ENCODE results near the gene ANKRD37.

The ANKRD37 gene

GRCh38 chr4:185424905-185425646, 28.4 kb downstream of the ANKRD37 start:
- DNase-seq = peak; percentile 30

GRCh38 chr4:185425647-185426352, 29.2 kb downstream of the ANKRD37 start, which contains the start of gene UFSP2:
Gene UFSP2 (minus strand): TSS chr4:185425964. CDS start chr4:185425868, 96 bp downstream.
- peak; percentile 73 for DNase-seq

DNA sequence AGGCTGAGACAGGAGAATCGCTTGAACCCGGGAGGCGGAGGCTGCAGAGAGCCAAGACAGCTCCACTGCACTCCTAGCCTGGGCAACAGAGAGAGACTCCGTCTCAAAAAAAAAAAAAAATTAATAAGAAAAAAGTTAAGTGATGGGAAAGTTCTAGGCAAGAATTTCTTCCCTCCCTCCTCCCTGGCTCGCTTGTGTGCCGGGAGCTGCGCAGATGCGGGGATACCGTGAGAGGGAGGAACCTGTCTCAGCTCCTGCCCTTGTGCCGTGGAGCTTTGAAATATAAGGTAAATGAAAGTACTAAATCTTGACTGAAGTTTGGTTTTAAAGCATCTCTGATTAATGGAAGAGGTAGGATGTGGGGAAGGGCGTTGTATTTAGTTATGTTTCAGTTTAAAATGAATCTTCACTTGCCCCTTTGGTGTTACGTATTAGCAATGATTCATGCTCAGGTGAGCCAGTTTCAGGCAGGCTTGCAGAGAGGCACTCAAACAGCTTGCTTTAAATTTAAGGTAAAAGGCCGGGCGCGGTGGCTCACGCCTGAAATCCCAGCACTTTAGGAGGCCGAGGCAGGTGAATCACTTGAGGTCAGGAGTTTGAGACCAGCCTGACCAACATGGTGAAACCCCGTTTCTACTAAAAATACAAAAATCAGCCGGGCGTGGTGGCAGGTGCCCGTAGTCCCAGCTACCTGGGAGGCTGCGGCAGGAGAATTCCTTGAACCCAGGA, 30.5 kb downstream of the ANKRD37 start:
- no peak for DNase-seq

- DNase-seq = no peak
Measured at GRCh38 chr4:185429660-185430059, 33.0 kb downstream of the ANKRD37 start.

- no peak for DNase-seq
Measured at GRCh38 chr4:185435466-185435865, 38.8 kb downstream of the ANKRD37 start.

- DNase-seq = no peak
Measured at GRCh38 chr4:185437809-185438208, 41.2 kb downstream of the ANKRD37 start.

DNA sequence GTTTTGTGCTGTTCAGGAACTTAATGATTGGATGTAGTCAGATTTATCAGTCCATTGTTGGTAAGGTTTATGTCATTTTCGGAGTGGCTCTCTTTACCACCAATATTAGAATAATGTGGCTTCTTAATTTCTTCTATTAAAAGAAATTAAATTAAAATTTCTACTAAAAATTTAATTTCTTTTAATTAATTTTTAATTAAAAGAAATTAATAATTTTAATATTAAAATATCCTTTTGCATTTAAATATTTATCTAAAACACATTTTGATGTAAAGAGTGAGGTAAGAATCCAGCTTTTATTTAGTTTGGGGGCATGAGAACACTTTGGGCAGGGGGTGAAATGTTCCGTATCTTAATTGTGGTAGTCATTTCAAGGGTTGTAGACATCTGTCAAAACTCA, 44.8 kb downstream of the ANKRD37 start:
- no peak for DNase-seq

GRCh38 chr4:185445209-185445608, 48.6 kb downstream of the ANKRD37 start:
- DNase-seq = no peak

All from NCI-H2171 treated with DMSO at 0.1 percent for 48 hours (cell line).